ENCODE results near the gene HDLBP.

The HDLBP gene

GRCh38 chr2:241249654-241250053 lies 65.8 kb downstream of the HDLBP start:
- DNase-seq (ENCODE audit: low read depth): no peak

DNA sequence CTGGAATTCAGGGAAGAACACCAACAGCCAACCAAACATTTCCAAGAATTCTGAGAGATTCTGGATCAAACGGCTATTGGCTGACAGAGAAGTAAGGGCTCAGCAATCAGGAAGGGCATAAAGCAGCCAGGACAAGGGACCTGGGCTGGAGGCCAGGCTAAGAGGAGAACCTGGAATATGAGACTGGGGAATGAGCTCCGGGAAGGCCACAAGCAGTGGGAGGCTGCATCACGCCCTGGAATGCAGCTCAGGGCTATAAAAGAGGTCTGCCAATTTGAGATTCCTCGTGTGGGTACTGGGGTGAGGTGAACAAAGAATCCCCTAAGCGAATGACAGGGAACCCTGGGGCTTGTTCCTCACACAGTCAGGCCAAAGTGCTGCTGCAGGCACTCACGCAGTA lies 66.6 kb downstream of the HDLBP start:
- DNase-seq (ENCODE audit: low read depth): no peak

GRCh38 chr2:241248289-241248688 lies 67.2 kb downstream of the HDLBP start:
- no peak for DNase-seq (ENCODE audit: low read depth)

- no peak for DNase-seq (ENCODE audit: low read depth)
Measured at GRCh38 chr2:241244368-241244767, 71.1 kb downstream of the HDLBP start.

DNA sequence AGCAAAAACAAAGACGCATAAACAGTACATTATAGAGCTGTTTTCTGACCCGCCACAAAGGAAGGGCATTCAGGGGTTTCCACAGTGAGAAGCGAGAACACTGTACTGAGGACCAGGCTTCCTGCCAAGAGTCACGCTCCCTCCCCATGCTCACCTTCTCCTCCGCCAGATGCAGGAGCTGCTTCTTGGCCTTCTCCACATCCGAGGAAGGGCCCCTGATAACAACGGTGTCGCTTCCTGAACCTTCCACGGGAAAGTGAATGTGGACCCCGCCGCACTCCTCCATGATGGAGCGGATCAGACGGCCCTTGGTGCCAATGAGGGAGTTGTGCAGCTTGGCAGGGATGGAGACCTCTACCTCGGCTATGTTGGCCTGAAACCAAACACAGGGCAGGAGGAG lies 73.2 kb downstream of the HDLBP start:
- DNase-seq (ENCODE audit: low read depth): no peak

DNA sequence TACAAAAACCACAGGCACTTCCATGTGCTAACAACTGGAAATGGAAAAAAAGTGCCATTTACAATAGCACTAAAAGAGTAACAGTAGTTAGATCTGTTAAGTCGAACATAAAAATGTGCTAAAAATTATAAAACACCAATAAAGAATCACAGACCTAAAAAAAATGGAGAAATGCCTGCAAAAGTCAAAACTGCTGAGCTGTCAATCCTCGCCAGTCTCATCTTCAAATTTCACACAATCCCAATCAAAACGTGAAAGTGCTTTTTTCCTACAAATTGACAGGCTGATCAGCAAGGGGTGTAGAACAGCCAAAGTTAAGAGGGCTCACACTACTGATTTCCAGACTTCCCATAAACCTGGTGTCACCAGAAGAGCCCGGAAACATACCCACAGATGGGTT lies 73.8 kb downstream of the HDLBP start:
- DNase-seq (ENCODE audit: low read depth): no peak

DNA sequence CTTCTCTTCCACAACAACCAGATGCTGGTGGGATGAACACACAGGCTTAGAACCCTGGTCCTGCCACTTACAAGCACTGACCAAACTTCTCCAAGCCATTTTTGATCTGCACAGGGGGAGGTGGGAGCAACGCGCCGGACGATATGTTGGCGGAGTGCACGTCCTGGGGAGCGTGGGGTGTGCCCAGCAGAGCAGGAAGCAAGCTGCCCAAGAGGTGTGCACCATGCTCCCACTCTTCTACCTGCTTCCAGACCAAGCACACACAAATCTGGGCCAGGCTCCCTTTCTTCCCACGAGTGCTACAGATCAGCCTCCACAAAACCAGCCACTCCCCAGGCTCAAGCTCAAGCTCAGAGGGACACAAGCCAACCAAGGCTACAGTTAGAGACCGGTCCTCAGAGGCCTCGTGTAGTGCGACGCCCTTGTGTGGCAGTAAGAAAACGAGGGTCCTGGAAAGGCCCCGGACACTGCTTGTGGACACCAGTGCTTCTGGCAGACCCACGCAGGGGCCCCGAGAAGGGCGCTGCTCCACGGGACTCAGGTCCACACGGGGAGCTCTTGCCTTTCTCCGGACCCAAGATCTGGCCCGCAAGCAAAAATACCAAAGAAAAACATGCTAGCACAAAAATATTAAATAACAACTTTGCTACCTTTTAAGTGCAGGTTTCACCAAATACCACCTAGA lies 75.0 kb downstream of the HDLBP start:
- no peak for DNase-seq (ENCODE audit: low read depth)

GRCh38 chr2:241239552-241240202 lies 75.8 kb downstream of the HDLBP start:
- DNase-seq (ENCODE audit: low read depth): no peak

DNA sequence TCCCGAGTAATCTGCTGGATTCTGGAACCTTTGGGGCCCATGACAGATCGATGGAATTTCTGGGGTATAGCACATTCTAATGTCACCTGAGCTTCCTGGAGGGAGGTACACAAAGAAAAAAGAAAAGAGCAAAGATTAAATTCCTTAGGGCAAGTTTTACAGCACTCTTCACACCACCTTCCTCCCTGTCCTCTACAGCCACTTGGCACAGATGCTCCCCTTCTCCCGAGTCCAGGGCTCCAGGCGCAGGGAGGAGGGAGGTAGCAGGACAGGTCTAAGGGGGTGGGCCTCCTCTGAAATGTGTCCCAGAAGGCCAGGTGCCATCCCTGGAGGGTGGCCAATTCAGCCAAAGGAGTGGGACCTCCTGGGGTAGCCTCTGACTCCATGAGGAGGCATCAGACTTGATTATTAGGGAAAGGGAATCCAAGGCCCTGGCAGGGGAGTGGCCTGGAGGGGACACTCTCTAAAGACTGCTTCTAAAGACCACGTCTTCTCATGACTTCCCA lies 76.7 kb downstream of the HDLBP start:
- DNase-seq (ENCODE audit: low read depth): no peak

DNA sequence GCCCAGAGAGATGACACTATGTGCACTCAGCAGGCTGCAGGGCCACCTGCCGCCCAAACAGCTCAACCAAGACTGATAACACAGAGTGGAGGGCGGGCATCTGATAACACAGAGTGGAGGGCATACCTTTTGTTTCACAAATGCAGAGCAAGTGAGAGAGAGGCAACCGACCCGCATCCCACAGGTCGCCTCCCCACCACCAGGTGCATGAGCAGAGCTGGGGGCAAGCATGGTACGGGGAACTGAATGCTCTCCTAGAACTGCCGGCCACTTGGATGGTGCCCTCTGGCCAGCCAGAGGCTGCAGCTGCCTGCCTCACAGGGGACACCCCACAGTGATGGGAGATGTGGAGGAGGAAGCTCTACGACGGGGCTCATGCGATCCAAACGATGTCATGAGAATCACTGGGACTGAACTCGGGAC lies 77.5 kb downstream of the HDLBP start:
- DNase-seq (ENCODE audit: low read depth): no peak

DNA sequence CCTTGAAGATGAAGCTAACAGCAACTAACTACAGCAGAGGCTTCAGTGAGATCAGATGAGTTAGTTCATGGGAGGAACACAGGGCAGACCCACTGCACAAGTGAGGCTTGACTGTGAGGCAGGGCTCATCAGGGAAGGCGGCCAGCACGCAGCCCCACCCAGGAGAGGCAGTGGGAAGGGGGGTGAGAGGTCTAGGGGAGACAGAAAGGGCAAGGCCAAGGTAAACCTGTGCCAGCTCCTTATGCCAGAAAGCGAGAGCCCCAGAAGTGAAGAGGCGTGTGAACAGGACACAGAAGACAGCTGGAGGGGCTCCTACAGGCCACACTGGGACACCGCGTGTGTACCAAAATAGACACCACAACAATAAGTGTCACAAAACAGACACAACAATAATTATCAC lies 78.4 kb downstream of the HDLBP start:
- DNase-seq (ENCODE audit: low read depth): no peak

GRCh38 chr2:241235859-241236593 lies 79.4 kb downstream of the HDLBP start:
- DNase-seq (ENCODE audit: low read depth): no peak

- DNase-seq (ENCODE audit: low read depth): no peak
Measured at GRCh38 chr2:241234962-241235740, 80.3 kb downstream of the HDLBP start.

DNA sequence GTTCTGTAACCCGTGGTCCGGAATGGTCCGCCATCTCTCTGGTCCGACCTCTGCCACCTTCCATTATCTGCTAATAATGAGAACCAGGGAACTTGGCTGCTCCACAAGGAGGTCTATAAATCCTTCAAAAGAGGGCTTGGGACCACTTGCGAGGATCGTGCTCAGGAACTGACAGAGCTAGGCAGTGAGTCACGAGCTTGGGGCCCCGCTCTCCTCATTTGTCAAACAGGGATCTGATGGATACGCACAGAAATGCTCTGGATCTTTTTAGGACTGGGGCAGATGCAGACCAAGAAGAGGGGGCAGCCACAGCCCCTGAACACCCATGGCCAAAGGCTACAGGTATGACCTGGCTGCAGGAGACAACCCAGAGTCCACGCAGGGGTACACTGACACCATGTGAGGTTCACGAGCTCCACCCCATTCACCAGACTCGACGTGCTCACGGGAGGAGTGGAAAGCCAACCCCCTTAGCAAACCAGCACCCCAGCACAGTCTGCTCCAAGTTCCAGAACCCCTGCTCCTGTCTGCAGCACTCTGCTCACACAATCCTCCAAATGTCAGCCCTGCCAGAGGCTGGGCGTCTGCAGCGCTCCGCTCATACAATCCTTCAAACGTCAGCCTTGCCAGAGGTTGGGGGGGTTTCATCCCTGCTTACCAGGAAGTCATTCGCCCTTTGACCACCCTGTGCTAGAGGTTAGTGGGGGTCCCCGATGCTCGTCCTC lies 81.2 kb downstream of the HDLBP start:
- no peak for DNase-seq (ENCODE audit: low read depth)

- no peak for DNase-seq (ENCODE audit: low read depth)
Measured at GRCh38 chr2:241232736-241233575, 82.5 kb downstream of the HDLBP start.

DNA sequence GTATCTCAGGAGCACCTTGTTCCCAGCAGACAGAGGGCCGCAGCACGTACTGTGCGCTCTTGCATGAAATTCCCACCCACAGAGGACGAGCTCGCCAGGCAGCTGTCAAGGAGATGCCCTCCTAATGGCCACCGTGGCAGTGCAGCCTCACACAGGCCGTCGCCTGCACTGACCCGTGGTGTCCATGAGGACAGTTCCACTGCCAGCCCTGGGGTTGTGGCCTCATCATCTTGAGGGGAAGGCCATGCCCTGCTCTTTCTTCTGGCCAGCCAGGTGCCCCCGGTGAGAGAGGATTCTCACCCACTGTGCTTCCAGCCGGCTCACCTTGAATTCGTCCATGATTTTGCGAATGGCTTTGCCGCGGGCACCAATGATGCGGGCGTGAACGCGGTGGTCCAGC lies 85.0 kb downstream of the HDLBP start:
- no peak for DNase-seq (ENCODE audit: low read depth)

DNA sequence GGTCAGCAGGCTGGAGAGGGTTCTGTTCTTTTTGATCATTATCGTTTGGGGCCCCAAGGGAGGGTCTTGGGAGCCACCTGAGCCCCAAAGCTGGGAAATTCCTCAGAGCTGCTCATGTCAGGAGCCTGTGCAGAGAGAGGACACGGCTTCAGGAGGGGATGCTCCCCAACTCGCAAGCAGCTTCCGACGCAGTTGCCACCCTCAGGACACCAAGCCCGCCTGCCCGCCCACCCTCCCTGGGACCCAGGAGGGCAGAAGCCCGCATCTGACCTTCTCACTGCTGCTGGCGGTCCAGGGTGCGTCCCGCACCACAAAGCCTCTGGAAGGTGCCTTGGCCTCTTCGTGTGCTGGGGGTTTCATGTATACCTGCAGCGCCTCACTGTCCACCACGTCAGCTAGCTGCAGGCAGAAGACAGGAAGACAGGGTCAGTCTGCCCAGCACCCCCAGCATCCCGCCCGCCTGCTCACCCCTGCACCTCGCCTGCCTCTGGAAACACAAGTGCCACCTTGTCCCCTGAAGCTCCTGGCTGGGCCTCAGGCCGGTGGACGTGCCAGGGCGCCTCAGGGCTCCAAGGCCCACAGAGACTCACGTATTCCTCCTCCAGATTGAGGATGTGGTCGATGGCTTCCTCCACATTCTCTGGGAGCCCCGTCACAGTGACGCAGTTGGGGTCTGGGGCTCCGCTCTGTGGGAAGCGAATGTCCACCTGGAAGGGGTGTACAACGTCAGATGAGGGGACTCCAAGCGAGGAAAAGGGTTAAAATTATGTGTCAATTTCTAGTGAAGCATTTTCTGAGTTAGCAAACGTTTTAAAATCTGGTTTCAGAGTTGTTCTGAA lies 85.7 kb downstream of the HDLBP start:
- no peak for DNase-seq (ENCODE audit: low read depth)

DNA sequence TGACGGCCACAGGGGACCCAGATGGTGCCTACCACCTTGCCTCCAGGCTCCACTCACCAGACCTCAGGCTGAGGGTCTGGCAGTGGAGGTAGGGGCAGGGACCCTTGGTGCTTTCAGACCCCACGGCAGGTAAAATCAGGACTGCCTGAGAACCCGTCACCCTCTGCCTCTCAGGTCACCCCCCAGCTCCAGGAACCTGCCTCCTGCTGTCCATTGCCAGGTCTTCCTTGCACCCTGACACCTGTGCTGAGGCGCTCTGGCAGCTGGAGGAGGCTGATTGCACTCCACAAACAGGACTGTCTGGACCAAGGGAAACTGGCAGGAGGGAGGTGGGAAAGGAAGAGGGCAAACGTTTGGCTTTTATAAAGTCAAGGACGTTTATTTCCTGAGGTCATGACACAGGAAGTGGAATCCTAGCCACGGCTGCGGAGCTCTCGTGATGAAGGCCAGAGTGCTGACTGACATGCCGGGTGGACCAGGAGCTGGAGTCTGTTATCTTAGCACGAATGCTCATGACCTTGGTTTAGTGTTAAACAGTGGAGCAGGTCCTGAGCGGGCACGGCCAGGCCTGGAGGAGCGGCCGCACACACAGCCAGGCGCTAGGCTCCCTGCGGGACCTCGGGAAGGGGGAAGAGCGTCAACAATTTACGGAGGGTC lies 86.5 kb downstream of the HDLBP start:
- DNase-seq (ENCODE audit: low read depth): no peak
